ENCODE data around the gene ITPRIPL2. TPM values are rescaled to one million over a fixed set of nuclear protein-coding genes. Genes with fewer than 3 reads are reported as not detected.

The ITPRIPL2 gene
- total RNA-seq, 2 donors from 2014 or later, result 56.6 to 66.4 TPM

GRCh38 chr16:19106625-19107020, 7.1 kb upstream of the ITPRIPL2 start:
- intact Hi-C loops (cut with DNase I), result no loop called here
- Histone ChIP-seq H3K27me3 (replicated peaks; ENCODE audit: insufficient read depth) (no peaks in the 10 kb centered on the region), H3K27ac (no peak overlapping the region), H3K36me3 (no peaks in the 10 kb centered on the region), H3K4me1 (replicated peaks) (no peaks in the 10 kb centered on the region), H3K4me3 (no peak overlapping the region), H3K9me3 (no peaks in the 10 kb centered on the region)
- no peak for TF ChIP-seq CTCF (IDR thresholded peaks at IDR 0.05)
- TF ChIP-seq POLR2A (IDR thresholded peaks at IDR 0.05), result no peak
- no peak for TF ChIP-seq POLR2AphosphoS5 (IDR thresholded peaks at IDR 0.05)
- 88% methylated on average over 2 of the region's 2 CpGs for WGBS
- DNase-seq (ENCODE audit: low spot score), result no peak

GRCh38 chr16:19108409-19109287, 5.1 kb upstream of the ITPRIPL2 start:
- Histone ChIP-seq H3K4me1 (replicated peaks) (no peaks in the 10 kb centered on the region), H3K27ac (no peak overlapping the region)
- no peak for DNase-seq (ENCODE audit: low spot score)

GRCh38 chr16:19109288-19109664, 4.5 kb upstream of the ITPRIPL2 start:
- DNase-seq (ENCODE audit: low spot score), result no peak
- Histone ChIP-seq H3K27me3 (replicated peaks; ENCODE audit: insufficient read depth) (no peaks in the 10 kb centered on the region), H3K27ac (no peak overlapping the region), H3K4me1 (replicated peaks) (no peaks in the 10 kb centered on the region), H3K9me3 (no peaks in the 10 kb centered on the region), H3K36me3 (no peaks in the 10 kb centered on the region), H3K4me3 (no peak overlapping the region)
- 93% methylated on average over 4 of the region's 4 CpGs for WGBS
- intact Hi-C loops (cut with DNase I), result no loop called here
- TF ChIP-seq CTCF (IDR thresholded peaks at IDR 0.05), result no peak
- TF ChIP-seq POLR2AphosphoS5 (IDR thresholded peaks at IDR 0.05), result no peak
- TF ChIP-seq POLR2A (IDR thresholded peaks at IDR 0.05), result no peak

More at GRCh38 chr16:19108409-19109287, 5.1 kb upstream of the ITPRIPL2 start:
- WGBS, result 93% methylated on average over 9 of the region's 9 CpGs
- TF ChIP-seq POLR2AphosphoS5 (IDR thresholded peaks at IDR 0.05), result no peak
- TF ChIP-seq POLR2A (IDR thresholded peaks at IDR 0.05), result no peak
- TF ChIP-seq CTCF (IDR thresholded peaks at IDR 0.05), result no peak
- intact Hi-C loops (cut with DNase I), result no loop called here
- H3K4me3 ChIP-seq, result no peak overlapping the region
- no peaks in the 10 kb centered on the region for H3K27me3 ChIP-seq (replicated peaks; ENCODE audit: insufficient read depth)
- H3K9me3 ChIP-seq, result no peaks in the 10 kb centered on the region
- no peaks in the 10 kb centered on the region for H3K36me3 ChIP-seq

- no peaks in the 10 kb centered on the region for H3K9me3 ChIP-seq
- no peak for DNase-seq (ENCODE audit: low spot score)
- no peaks in the 10 kb centered on the region for H3K27me3 ChIP-seq (replicated peaks; ENCODE audit: insufficient read depth)
- H3K4me1 ChIP-seq (replicated peaks), result peaks cover 4% of the 10 kb centered on the region
- no peaks in the 10 kb centered on the region for H3K36me3 ChIP-seq
- intact Hi-C loops (cut with DNase I), result loop anchor here (5.0 kb wide), 1 partner anchor 38 kb away; no protein-coding TSS in a partner anchor
- TF ChIP-seq POLR2AphosphoS5 (IDR thresholded peaks at IDR 0.05) (no peak), CTCF (IDR thresholded peaks at IDR 0.05) (no peak), POLR2A (IDR thresholded peaks at IDR 0.05) (no peak)
- WGBS, result 60% methylated on average over 4 of the region's 4 CpGs
- H3K4me3 ChIP-seq, result no peak overlapping the region
- no peak overlapping the region for H3K27ac ChIP-seq
Measured at GRCh38 chr16:19110537-19111360, 3.0 kb upstream of the ITPRIPL2 start.

Data from prostate gland (tissue), 2 donors.